HG03280 (cell line): Measurements from ENCODE around the gene NDRG4.

ENCODE experiments used
- ATAC-seq: cut with Tn5 transposase; IDR thresholded peaks from one replicate; pipeline ENCODE4 v1.9.1; 2021; ENCODE audit warnings: mild to moderate bottlenecking, moderate library complexity; ENCODE audit not compliant: unreplicated experiment

Gene NDRG4

GRCh38 chr16:58537124-58537906, 37.4 kb downstream of the NDRG4 start:
- no peak for ATAC-seq

GRCh38 chr16:58541711-58542110, 41.8 kb downstream of the NDRG4 start:
- ATAC-seq: no peak

GRCh38 chr16:58542291-58542690, 42.3 kb downstream of the NDRG4 start:
- ATAC-seq: no peak

DNA sequence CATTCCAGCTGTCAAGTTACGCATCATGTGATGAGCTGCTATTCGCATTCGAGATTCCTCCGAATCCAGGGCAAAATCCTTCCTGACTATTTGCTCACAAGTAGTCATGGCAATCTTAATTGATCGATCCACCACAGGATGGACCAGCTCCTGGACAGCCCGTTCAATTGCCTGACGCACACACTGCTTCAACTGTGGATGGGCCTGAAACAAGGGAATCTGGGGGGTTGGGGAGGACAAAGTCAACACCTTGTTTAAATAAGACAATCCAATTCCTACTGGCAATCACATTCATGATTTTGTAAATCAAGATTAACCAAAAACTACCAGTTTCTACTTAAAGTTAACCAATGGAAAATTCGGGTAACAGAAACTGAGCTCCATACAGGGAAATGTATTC, 43.7 kb downstream of the NDRG4 start:
- ATAC-seq: no peak

- ATAC-seq: no peak
Measured at GRCh38 chr16:58548378-58548777, 48.4 kb downstream of the NDRG4 start.

GRCh38 chr16:58551496-58551895, 51.6 kb downstream of the NDRG4 start:
- no peak for ATAC-seq

DNA sequence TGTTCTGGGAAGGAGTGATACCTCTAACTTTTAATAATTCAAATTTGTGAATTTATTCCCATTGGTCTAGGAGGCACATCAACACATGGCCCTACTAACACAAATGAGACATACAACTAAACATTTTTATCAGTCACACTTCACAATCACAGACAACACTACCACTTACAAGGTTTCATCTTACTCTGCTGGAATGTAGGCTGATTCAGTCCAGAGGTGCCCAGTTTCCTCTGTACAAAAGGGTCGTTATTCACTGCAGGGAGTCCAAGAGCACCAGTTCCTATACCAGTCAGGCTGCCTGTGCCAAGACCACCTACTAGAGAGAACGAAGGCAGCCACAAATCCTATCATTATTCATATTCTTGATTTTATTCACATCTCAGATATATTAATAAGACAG, 56.7 kb downstream of the NDRG4 start:
- ATAC-seq: no peak
